ENCODE results near the gene NUMB.

- TF ChIP-seq CTCF (IDR thresholded peaks at IDR 0.05) (no peak), POLR2A (IDR thresholded peaks at IDR 0.05) (no peak)
These were observed 55.8 kb downstream of the NUMB start for GRCh38 chr14:73402579-73402978.
